SJSA1 (cell line): ENCODE results near the gene PDE4B. TPM values are rescaled to one million over a fixed set of nuclear protein-coding genes. Genes with fewer than 3 reads are reported as not detected.

Experiments
- DNase-seq, 2 experiments: peaks; one replicate each; pipeline ENCODE4 v3.0.0-alpha.2; 2015 to 2020; ENCODE audit warnings: low spot score in 2 of 2, low read depth in 1 of 2
- H3K27ac ChIP-seq: fragments of 250-450 bp; sonication (Bioruptor Pico); 2 replicates; pipeline ENCODE4 v1.5.1; 2020; ENCODE audit warnings: mild to moderate bottlenecking, moderate library complexity
- H3K27me3 ChIP-seq: fragments of 250-450 bp; sonication (Bioruptor Pico); replicated peaks from 2 replicates; pipeline ENCODE4 v1.5.1; 2020; ENCODE audit warnings: mild to moderate bottlenecking, moderate library complexity
- H3K36me3 ChIP-seq: fragments of 250-450 bp; sonication (Bioruptor Pico); 2 replicates; pipeline ENCODE4 v1.5.1; 2020; ENCODE audit warnings: mild to moderate bottlenecking
- H3K4me1 ChIP-seq: fragments of 250-450 bp; sonication (Bioruptor Pico); replicated peaks from 2 replicates; pipeline ENCODE4 v1.6.1; 2021; ENCODE audit warnings: mild to moderate bottlenecking
- H3K4me3 ChIP-seq: fragments of 250-450 bp; sonication (Bioruptor Pico); 2 replicates; pipeline ENCODE4 v1.5.1; 2020; ENCODE audit warnings: mild to moderate bottlenecking
- H3K9me3 ChIP-seq: fragments of 250-450 bp; sonication (Bioruptor Pico); replicated peaks from 2 replicates; pipeline ENCODE4 v1.5.1; 2020; ENCODE audit warnings: mild to moderate bottlenecking
- total RNA-seq: library from RNA; depleted of rRNA; stranded (reverse); fragments of >200 nt; shearing (Covaris generic); gene quantifications from 2 replicates; pipeline ENCODE4 v1.2.3, GENCODE V29; 2014; rRNA removed

PDE4B gene
- total RNA-seq: 4.9 and 12.4 TPM in 2 replicates

DNA sequence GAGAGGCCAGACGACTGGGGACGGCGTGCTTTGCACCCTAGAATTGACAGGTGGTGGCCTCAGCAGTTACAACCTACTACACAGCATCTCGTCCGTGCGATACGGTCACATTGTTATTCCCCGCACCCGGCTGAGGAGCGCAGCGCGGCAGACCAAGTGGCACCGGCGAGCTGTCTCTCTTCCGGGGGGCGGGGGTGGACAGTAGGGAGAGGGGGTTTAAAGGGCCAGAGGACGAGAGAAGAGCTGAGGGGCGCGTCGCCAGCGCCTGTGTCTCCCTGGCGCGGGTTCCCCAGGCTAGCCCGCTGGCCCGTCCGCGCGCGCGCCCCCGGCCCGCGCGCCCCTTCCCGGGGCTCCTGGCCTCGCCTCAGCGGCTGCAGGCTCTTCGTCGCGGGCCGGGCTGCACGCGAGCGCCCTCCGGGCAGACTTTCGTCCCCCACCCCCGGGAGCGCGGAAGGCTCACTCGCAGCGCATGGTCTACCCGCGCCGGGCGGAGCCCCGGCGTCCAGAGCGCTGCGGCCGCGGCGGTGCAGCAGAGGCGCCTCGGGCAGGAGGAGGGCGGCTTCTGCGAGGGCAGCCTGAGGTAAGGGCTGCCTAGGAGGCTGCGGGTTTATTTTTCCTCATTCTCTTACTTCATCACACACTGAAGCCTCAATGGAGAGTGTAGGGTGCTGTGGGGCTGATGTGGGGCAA, at the start of gene PDE4B:
Gene PDE4B, plus strand, starts transcription at position 227 of the 690 bp plus-strand sequence.
- Histone ChIP-seq H3K4me3 (peak within 1 kb of the TSS; percentile 10; the same call in 1 of the 2 replicates), H3K4me1 (no peaks in the 10 kb centered on the region), H3K27me3 (peaks cover 34% of the 10 kb centered on the region), H3K9me3 (no peaks in the 10 kb centered on the region), H3K27ac (no peak within 1 kb of the TSS), H3K36me3 (no peaks in the 10 kb centered on the region)
- DNase-seq: no peak

DNA sequence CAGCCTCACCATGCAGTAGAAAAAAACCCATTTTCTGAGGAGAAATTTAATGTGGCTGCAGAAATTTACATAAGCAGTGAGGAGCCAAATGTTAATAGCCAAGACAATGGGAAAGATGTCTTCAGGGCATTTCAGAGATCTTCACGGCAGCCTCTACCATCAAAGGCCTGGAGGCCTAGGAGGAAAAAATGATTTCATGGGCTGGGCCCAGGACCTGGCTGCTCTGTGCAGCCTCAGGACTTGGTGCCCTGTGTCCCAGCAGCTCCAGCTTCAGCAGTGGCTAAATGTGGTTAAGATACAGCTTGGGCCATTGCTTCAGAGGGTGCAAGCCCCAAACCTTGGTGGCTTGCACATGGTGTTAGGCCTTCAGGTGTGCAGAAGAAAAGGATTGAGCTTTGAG, 48.0 kb upstream of the PDE4B start:
- no peak for DNase-seq
- Histone ChIP-seq H3K4me3 (no peak overlapping the region), H3K4me1 (no peaks in the 10 kb centered on the region), H3K27ac (no peak overlapping the region), H3K9me3 (no peaks in the 10 kb centered on the region), H3K27me3 (no peaks in the 10 kb centered on the region), H3K36me3 (no peaks in the 10 kb centered on the region)

DNA sequence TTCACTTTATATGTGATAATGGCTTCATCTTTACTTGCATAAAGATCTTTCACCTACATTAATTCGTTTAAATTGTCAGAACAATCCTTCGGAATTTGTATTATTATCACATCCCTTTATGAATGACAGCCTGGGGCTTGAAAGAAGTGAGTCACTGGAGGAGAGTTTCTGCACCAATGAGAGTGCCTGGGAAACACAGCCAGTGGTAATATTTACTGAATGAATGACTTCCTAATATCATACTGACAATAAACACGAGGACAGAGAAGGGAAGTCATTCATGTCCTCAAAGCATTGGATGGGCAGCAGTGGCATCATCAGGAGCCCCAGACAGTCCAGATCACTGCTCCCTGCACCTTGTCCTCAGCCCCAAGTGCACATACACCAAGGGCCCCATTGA, 40.7 kb upstream of the PDE4B start:
- no peak for DNase-seq
- Histone ChIP-seq H3K4me3 (no peak overlapping the region), H3K27me3 (no peaks in the 10 kb centered on the region), H3K36me3 (no peaks in the 10 kb centered on the region), H3K27ac (no peak overlapping the region), H3K4me1 (no peaks in the 10 kb centered on the region), H3K9me3 (no peaks in the 10 kb centered on the region)

DNA sequence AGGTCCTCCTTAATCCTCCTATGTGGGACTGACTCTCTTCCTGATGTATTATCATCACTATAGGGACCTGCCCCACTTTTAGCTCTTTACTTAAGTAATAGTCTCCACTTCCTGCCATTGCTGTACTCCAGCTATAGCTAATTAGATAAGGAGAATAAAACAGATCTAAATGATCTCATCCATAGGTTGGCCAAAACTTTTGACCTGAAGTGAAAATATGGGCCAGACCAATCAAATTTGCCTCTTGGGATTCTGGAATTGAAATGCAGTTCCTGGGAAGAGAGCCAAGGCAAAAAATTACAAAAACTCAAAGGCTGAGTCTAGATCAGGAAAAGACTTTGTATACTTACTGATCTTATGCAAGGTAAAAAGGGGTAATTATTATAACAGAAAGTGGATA, 36.1 kb upstream of the PDE4B start:
- Histone ChIP-seq H3K36me3 (no peaks in the 10 kb centered on the region), H3K4me3 (no peak overlapping the region), H3K27ac (no peak overlapping the region), H3K9me3 (no peaks in the 10 kb centered on the region), H3K27me3 (no peaks in the 10 kb centered on the region), H3K4me1 (no peaks in the 10 kb centered on the region)
- no peak for DNase-seq

DNA sequence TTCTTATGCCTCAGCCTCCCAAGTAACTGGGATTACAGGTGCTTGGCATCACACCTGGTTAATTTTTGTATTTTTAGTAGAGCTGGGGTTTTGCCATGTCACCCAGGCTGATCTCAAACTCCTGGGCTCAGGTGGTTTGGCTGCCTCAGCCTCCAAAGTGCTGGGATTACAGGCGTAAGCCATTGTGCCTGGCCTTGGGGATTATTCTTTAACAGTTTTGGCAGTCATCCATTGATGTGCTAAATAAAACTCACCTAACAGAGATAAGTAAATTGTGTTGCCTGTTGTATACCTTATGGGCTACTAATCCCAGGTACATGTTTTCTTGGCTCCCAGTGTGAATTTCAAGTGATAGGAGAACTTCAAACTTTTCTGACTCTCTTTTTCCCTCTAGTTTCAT, 35.2 kb upstream of the PDE4B start:
- no peak for DNase-seq
- Histone ChIP-seq H3K36me3 (no peaks in the 10 kb centered on the region), H3K9me3 (no peaks in the 10 kb centered on the region), H3K27ac (no peak overlapping the region), H3K4me3 (no peak overlapping the region), H3K27me3 (no peaks in the 10 kb centered on the region), H3K4me1 (no peaks in the 10 kb centered on the region)

DNA sequence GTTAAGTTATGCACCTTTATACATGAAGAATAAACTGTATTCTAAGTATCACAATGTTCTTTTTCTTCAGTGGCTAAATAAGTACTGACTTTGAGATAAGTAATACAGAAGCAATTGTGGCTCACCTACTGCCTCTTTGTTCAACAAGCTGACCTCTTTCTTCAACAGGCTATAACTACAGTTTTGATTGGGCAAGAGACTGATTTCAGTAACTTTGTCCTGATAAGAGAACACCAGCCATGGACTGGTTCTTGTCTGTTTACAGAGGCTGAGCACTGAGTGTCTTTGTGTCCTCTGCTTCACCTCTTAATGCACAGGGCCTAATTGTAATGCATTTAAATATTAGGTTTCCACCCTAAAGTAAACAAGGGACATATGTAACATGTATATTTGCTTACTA, 34.6 kb upstream of the PDE4B start:
- Histone ChIP-seq H3K27me3 (no peaks in the 10 kb centered on the region), H3K27ac (no peak overlapping the region), H3K36me3 (no peaks in the 10 kb centered on the region), H3K9me3 (no peaks in the 10 kb centered on the region), H3K4me3 (no peak overlapping the region), H3K4me1 (no peaks in the 10 kb centered on the region)
- no peak for DNase-seq

DNA sequence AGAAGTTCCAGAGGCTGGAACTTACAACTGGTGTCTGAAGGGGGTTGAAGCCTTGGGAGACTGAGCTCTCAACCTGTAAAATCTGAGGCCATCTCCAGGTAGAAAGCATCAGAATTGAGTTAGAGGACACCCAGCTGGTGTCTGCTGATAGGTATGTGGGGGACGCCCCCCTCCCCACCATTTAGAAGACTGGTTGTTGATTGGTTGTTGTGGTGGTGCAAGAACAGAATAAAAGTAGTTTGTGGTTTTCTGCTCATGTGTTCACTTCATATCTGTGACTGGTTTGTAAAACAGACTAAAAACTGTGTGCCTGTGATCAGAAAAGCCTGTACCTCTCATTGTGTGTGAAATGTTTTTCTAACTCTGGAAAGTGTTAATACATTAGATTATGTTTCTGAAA, 33.2 kb upstream of the PDE4B start:
- H3K36me3 ChIP-seq: no peaks in the 10 kb centered on the region
- no peak for DNase-seq
- no peaks in the 10 kb centered on the region for H3K27me3 ChIP-seq
- H3K9me3 ChIP-seq: no peaks in the 10 kb centered on the region
- H3K4me3 ChIP-seq: no peak overlapping the region
- no peaks in the 10 kb centered on the region for H3K4me1 ChIP-seq
- H3K27ac ChIP-seq: no peak overlapping the region

DNA sequence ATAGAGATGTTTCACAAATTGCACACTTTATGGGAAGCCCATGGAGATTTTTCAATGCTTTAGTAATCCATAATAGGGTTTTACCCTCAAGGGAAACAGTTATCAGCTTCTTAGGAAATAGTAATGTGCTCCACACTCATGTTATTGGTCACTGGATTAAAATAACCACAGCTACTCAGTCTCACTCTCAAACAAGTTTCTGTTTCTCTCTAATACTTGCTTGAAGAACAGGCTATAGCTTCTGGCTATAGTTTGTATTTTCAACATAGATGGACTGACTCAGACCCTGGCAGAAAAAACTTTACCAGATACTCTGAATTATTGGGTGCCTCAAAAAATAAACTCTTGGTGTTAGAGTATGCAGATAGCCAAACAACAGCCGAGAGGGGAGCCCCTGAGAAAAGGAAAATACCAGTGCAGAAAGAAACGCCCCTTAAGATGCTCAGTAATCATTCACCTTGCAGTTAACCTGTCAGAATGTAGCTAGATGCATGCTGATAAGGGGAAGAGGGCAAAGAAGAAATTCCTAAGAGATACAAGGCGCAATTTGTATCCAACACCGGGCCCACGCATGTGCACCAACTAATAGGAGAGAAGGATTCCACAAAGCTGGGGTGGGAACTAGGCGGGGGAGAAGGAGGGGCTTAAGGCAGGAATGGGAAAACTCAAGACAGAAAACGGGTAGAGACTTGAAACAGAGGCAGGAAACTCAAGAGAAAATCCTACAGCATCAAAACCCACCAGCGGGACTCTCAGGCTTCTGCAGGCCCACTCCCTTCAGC, 30.4 kb upstream of the PDE4B start:
- Histone ChIP-seq H3K27me3 (no peaks in the 10 kb centered on the region), H3K36me3 (no peaks in the 10 kb centered on the region), H3K9me3 (no peaks in the 10 kb centered on the region), H3K4me1 (no peaks in the 10 kb centered on the region), H3K4me3 (no peak overlapping the region), H3K27ac (no peak overlapping the region)
- DNase-seq: no peak

DNA sequence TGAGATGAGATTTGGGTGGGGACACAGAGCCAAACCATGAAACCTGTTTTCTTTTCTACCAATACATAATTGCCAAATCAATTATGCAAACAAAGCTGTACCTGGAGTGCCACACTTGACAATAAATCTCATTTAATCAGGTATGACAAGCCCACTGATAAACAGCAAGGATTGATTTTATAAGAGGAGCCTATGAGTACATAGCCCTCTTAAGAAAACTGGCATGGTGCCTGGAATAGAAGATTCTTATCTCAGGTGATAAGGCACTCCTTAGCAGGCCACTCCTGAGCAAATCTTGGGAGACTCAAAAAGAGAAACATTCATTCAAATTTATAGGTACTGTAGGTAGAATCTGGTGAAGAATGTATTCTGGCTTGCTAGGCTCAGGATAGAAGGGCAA, 28.6 kb upstream of the PDE4B start:
- H3K27me3 ChIP-seq: no peaks in the 10 kb centered on the region
- no peaks in the 10 kb centered on the region for H3K36me3 ChIP-seq
- H3K4me1 ChIP-seq: no peaks in the 10 kb centered on the region
- H3K4me3 ChIP-seq: no peak overlapping the region
- no peak overlapping the region for H3K27ac ChIP-seq
- no peaks in the 10 kb centered on the region for H3K9me3 ChIP-seq
- DNase-seq: no peak

DNA sequence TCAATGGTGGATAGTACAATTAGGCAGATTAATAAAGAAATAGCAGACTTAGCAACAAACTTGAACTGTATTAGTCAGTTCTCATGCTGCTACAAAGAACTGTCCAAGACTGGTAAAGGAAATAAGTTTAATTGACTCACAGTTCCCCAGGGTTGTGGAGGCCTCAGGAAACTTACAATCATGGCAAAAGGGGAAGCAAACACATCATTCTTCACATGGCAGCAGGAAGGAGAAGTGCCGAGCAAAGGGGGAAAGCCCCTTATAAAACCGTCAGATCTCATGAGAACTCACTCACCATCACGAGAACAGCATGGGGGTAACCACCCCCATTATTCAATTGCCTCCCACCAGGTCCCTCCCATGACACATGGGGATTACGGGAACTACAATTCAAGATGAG, 27.1 kb upstream of the PDE4B start:
- Histone ChIP-seq H3K36me3 (no peaks in the 10 kb centered on the region), H3K27ac (no peak overlapping the region), H3K27me3 (no peaks in the 10 kb centered on the region), H3K9me3 (no peaks in the 10 kb centered on the region), H3K4me1 (no peaks in the 10 kb centered on the region), H3K4me3 (no peak overlapping the region)
- no peak for DNase-seq

DNA sequence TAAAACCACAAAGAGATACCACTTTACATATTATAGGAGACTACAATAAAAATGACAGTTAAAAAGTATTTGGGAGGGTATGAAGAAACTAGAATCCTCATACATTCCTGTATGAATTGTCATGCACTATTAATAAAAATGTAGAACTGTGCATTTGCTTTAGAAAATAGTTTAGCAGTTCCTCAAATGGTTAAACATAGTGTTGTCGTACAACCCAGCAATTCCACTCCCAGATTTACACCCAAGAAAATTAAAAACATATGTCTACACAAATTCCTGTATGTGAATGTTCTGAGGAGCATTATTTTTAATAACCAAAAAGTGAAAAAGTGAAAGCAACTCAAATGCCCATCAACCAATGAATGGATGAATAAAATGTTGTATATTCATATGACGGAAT, 23.1 kb upstream of the PDE4B start:
- H3K36me3 ChIP-seq: no peaks in the 10 kb centered on the region
- no peak overlapping the region for H3K27ac ChIP-seq
- no peaks in the 10 kb centered on the region for H3K4me1 ChIP-seq
- H3K27me3 ChIP-seq: no peaks in the 10 kb centered on the region
- no peak for DNase-seq
- no peak overlapping the region for H3K4me3 ChIP-seq
- no peaks in the 10 kb centered on the region for H3K9me3 ChIP-seq

DNA sequence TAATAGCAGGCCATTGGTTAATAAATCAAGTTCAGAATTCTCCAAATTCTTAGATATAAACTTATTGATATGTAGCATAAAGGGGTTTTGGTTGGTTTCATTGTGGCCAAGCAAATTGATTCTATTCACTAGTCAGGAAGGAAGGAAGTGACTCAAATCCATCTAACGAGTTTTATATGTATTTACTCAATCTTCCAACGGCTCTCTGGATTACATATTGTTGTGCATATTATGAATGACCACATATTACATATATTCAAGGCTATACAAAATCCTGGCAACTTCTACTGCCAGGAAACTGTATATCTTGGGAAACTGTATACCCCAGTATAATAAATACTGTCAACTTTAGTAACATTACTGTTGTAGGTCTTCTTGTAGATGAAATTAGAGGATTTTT, 20.1 kb upstream of the PDE4B start:
- Histone ChIP-seq H3K4me1 (no peaks in the 10 kb centered on the region), H3K36me3 (no peaks in the 10 kb centered on the region), H3K27me3 (no peaks in the 10 kb centered on the region), H3K9me3 (no peaks in the 10 kb centered on the region), H3K27ac (no peak overlapping the region), H3K4me3 (no peak overlapping the region)
- DNase-seq: no peak

DNA sequence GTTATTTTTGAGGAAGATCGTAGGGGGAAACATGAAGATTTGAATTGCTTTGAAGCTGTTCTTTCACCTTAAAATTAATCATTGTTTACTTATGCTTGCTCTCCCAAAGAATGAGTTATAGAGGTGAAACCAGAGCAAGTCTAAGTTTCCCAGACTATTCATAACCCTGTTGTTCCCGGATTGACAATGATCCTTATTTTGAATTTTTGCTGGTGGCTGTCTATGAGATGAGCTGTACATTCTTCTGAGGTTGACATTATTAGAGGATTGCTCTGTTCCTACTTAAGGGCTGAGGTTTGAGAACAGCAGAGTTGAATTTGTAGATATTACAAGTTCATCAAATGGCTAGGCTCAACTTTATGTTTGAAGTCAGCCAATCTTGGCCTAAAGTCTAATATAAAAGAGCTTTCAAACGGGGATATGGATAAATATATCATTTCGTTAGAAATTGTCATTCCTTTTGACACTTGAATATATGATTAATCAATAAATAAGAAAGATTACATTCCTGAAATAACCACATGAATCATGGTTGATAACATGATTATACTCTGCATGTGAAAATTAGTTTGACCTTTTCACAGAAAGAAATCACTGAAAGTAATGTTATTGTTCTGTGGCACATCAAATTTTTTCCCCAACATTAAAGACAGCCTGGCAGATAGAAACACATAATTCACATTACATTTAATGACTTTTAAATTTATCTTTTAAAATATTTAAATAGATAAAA, 19.1 kb upstream of the PDE4B start:
- Histone ChIP-seq H3K4me3 (no peak overlapping the region), H3K4me1 (no peaks in the 10 kb centered on the region), H3K27ac (no peak overlapping the region), H3K36me3 (no peaks in the 10 kb centered on the region), H3K9me3 (no peaks in the 10 kb centered on the region), H3K27me3 (no peaks in the 10 kb centered on the region)
- DNase-seq: no peak

DNA sequence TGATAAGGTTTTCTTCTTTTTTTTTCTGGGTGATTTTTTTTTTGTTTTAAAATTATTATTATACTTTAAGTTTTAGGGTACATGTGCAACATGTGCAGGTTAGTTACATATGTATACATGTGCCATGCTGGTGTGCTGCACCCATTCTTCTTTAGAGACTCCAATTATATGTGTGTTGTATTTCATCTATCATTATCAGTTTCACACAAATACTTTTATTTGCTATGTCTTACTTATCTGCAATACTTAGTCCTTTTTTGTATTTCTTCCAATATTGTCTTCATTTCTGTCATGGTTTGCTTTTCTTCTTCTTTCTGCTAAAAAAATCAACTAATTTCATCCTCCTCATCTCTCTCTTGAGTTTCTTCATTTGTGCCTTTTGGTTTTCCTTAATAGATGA, 3.9 kb upstream of the PDE4B start:
- no peaks in the 10 kb centered on the region for H3K4me1 ChIP-seq
- H3K36me3 ChIP-seq: no peaks in the 10 kb centered on the region
- no peak for DNase-seq
- no peak overlapping the region for H3K27ac ChIP-seq
- H3K9me3 ChIP-seq: no peaks in the 10 kb centered on the region
- no peak overlapping the region for H3K4me3 ChIP-seq
- H3K27me3 ChIP-seq: peaks cover 21% of the 10 kb centered on the region
